HFF-Myc (cell line): Measurements from ENCODE around the gene ARID5B.

Experiments used
- DNase-seq: peaks from one replicate; pipeline ENCODE4 v3.0.0-alpha.2; 2011; ENCODE audit warnings: low read depth; ENCODE audit errors: extremely low read depth
- H3K4me3 ChIP-seq: replicated peaks from 2 replicates; pipeline ENCODE4 v1.5.1; 2011; ENCODE audit warnings: low read depth, mild to moderate bottlenecking, control low read depth, low read length
- CTCF ChIP-seq: IDR thresholded peaks from 2 replicates; pipeline ENCODE4 v1.5.1; 2012; ENCODE audit warnings: mild to moderate bottlenecking, low read depth, low read length, control low read depth; ENCODE audit errors: missing control alignments

The ARID5B gene

DNA sequence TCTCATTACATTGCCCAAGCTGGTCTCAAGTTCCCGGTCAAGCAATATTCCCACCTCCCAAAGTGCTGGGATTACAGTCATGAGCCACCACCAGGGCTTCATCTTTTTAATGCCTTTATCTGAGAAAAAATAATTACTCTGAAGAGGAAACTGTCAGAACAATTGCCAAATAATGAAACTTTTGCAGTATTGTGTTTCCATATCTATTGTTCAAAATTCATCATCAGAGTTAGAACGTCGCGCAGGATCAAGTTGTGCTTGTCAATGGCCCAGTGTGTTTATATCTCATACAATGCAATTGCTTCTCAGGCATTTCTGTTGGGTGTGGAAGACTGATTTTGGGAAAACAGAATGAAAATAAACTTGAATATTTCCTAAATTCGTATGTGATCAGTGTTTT, 143.1 kb downstream of the ARID5B start:
- DNase-seq, result no peak
- no peak for TF ChIP-seq CTCF
- no peak overlapping the region for H3K4me3 ChIP-seq

- no peak overlapping the region for H3K4me3 ChIP-seq
- no peak for TF ChIP-seq CTCF
- peak; percentile 88 for DNase-seq
Observed at GRCh38 chr10:62045765-62046521, 144.4 kb downstream of the ARID5B start.

DNA sequence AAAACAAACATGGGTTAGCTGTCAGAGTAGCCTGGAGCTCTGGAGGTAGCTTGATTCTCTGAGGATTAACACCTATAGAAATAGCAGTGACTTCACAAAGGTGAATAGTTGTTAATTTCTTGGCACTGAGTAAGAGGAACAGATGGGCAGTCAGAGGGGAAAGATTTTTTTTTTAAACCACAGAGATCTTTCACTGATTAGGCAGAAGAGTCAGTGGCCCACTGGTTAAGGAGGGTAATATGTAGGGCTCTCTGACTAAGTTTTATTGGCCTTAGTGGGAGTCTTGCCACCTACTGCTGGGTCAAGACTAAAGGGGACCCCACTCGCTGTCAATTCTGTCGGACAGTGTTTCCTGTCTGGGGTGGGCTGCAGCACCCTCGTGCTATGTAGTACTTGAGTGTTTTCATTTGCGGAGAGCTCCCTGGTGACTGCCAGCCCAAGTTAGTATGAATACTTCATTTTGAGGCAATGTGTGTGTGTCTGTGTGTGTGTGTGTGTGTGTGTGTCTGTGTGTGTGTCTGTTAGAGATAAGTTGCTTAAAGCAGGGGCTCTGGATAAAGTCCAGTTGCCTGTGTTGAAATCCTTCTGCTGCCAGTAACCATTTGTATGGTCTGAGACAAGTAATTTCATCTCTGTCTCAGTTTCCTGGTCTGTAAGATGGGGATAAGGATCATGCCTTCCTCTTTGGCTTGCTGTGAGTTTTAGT, 145.2 kb downstream of the ARID5B start:
- peak; percentile 57 for DNase-seq
- H3K4me3 ChIP-seq, result 0 out of 2 replicates have a peak overlapping the region, but pooled peaks have one; percentile 6
- TF ChIP-seq CTCF, result no peak

GRCh38 chr10:62047228-62047892, 145.9 kb downstream of the ARID5B start:
- DNase-seq, result no peak
- TF ChIP-seq CTCF, result no peak
- H3K4me3 ChIP-seq, result no peak overlapping the region

GRCh38 chr10:62047960-62048383, 146.5 kb downstream of the ARID5B start:
- no peak for TF ChIP-seq CTCF
- no peak for DNase-seq
- no peak overlapping the region for H3K4me3 ChIP-seq

- no peak for DNase-seq
- H3K4me3 ChIP-seq, result peak overlapping the region; percentile 69
Observed at GRCh38 chr10:62048470-62048869, 147.0 kb downstream of the ARID5B start.

More at GRCh38 chr10:62048470-62048869, 147.0 kb downstream of the ARID5B start:
- no peak for TF ChIP-seq CTCF
